22Rv1 (cell line): ENCODE measurements around the gene DEAF1.

Experiments
- H3K27ac ChIP-seq: fragments of 450-650 bp; 2 replicates; pipeline ENCODE4 v1.5.1; 2017
- ZFX ChIP-seq: fragments of 450-650 bp; IDR thresholded peaks from 2 replicates; pipeline ENCODE4 v1.6.1; 2017; ENCODE audit warnings: antibody characterized with exemption, borderline replicate concordance
- TF ChIP-seq, protein P1 (sequence below): fragments of 450-650 bp; IDR thresholded peaks from 2 replicates; pipeline ENCODE4 v1.5.1; 2017; ENCODE audit warnings: mild to moderate bottlenecking

DEAF1 gene

DNA sequence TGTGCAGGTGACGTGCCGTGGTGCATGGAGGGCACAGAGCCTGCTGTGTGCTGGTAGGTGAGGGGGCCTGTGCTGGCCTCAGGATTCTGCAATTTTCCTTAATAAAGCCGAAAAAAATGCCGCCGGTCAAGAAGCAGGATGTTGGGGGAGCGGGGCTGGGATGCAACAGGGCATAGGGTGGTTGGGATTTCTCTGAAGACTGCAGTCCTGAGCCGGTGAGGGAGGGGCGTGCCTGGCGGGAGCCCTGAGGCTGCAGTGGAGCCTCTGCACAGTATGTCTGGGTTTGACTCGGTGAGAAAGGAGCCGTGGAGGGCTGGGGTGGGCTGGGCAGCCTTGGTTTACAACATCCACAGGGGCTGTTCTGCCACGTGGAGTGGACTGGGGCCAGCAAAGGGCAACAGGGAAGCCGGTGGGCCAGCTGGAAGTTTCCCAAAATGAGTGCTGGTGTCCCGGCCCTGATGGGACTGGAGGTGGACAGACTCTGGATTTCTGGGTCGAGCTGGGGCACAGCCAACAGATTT is 71.6 kb downstream of the DEAF1 start:
- 0 out of 2 replicates have a peak overlapping the region, but pooled peaks have one; percentile 15 for H3K27ac ChIP-seq

DNA sequence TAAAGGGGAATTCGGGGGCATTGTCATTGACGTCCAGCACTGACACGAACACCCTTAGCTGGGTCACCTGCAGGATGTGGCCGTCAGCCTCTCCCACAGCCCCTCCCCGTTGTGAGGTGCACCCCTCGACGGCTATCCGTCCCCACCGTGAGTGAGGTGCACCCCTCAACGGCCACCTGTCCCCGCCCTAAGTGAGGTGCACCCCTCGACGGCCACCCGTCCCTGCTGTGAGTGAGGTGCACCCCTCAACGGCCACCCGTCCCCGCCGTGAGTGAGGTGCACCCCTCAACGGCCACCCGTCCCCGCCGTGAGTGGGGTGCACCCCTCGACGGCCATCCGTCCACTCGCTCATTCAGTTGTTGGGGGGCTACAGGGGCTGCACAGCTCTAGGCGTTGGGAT is 73.2 kb downstream of the DEAF1 start:
- no peak for TF ChIP-seq ZFX
- TF ChIP-seq, protein P1, sequence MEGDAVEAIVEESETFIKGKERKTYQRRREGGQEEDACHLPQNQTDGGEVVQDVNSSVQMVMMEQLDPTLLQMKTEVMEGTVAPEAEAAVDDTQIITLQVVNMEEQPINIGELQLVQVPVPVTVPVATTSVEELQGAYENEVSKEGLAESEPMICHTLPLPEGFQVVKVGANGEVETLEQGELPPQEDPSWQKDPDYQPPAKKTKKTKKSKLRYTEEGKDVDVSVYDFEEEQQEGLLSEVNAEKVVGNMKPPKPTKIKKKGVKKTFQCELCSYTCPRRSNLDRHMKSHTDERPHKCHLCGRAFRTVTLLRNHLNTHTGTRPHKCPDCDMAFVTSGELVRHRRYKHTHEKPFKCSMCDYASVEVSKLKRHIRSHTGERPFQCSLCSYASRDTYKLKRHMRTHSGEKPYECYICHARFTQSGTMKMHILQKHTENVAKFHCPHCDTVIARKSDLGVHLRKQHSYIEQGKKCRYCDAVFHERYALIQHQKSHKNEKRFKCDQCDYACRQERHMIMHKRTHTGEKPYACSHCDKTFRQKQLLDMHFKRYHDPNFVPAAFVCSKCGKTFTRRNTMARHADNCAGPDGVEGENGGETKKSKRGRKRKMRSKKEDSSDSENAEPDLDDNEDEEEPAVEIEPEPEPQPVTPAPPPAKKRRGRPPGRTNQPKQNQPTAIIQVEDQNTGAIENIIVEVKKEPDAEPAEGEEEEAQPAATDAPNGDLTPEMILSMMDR: no peak

More for the DNA sequence above, 71.6 kb downstream of the DEAF1 start:
- no peak for TF ChIP-seq ZFX
- TF ChIP-seq, protein P1: no peak

DNA sequence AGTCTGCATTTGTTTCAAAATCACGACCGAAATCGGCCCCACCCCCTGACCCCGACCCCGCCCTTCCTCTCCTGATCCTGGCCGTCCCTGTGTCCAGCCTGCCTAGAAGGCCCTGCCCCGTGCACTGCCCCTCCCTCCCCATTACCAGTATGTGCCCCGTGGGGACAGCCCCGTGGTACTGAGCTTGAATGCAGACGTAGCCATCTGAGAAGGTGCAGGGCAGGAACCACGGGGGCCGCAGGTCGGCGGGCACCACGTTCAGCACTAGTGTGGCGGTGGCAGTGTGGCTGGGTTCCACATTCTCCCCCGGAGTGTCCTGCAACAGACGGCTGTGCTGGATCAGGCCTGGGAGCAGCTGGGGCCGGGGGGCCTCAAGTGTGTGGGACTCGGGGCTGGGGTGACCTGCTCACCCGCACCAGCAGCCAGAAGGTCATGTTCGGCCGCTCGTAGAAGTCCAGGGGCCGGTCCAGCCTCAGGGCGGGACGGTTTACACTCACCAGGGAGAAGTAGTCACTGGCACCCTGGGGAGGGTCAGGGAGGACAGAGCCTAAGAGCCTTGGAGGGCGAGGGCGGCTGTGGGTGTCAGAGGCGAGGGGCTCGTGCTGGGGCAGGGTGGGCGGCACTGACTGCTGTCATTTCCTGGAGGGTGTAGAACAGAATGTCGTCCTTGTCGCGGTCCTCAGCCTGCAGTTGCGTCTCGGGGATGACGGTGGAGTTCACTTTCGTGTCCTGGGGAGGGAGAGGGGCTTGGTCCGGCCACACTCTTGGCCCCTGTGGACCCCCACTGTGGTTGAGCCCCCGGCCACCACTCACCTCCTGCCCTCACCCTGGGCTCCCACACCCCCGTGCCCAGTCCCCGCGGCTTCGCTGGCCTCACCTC is 73.8 kb downstream of the DEAF1 start:
- TF ChIP-seq, protein P1: no peak
- no peak overlapping the region for H3K27ac ChIP-seq

More for the DNA sequence above, 73.2 kb downstream of the DEAF1 start:
- H3K27ac ChIP-seq: no peak overlapping the region

DNA sequence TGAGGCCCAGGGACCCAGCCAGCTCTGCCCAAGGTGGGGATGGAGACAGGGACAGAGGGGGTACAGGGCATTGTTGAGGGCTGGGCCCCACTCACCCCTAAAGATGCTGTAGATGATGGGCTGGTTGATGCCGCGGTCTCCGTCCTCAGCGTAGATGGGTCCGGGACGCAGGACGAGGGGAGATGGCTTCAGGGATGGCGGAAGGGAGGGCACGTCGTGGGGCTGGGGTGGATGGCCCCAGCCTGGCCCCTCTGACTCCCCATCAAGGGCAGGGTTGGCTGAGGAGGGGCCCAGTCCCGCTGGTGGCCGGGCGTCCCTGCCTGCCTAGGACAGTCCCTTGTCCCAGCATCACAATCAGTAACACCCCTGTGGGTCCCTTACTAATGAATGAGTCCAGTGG is 74.8 kb downstream of the DEAF1 start:
- no peak overlapping the region for H3K27ac ChIP-seq

DNA sequence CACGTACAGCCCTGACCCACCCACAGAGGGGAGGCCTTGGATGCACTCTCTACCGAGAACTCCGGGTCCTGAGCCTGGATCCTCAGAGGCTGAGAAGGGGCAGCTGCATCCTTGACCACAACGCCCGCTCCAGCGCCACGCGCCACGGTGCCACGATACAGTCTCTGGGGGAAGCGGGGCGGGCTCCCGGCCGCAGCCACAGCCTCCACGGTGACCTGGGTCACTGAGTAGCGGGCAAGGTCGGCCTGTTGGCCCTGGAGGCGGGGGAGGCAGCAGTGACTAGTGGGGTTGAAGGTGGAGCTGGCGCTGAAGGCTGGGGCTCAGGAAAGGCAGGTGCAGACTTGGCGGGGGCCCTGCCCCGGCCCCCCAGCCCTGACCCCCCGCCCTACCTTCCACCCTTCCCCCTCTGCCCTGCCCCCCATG is 75.4 kb downstream of the DEAF1 start:
- TF ChIP-seq, protein P1: no peak
- TF ChIP-seq ZFX: no peak
- no peak overlapping the region for H3K27ac ChIP-seq

More for the DNA sequence above, 74.8 kb downstream of the DEAF1 start:
- TF ChIP-seq, protein P1: no peak
- TF ChIP-seq ZFX: no peak

DNA sequence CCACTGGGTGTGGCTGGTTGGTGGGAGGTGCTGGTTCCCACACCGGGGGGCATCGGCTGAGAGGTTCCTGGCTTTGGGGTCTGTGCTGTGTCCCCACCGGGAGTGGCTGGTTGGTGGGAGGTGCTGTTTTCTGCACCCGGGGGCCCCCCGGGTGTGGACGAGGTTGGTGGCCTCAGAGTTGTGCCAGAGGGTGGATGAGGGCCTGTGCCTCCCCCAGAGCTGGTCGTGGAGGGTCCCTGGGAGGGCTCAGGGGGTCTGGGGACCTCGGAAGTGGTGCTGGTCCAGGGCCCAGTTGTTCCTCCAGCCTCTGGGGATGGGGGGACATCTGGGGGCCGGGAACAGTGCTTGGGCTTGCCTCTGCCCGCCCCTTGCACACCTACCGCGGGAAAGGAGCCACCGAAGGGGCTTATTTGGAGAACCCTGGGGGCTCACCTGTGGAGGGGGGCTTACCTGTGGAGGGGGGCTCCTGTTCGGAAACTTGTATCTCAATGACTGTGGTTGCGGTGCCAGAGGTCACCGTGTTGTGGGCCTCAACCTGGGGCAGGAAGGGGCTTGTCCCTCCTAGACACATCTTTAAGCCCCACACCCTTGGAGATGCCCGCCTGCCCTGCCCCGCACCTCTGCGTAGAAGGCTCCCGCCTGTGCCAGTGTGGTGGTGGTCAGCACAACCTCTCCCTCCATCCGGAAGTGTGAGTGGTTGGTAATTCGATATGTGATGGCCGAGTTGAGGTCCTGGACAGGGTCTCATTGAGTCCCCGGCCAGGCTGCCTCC is 76.0 kb downstream of the DEAF1 start:
- no peak overlapping the region for H3K27ac ChIP-seq
- TF ChIP-seq, protein P1: no peak
- TF ChIP-seq ZFX: no peak
